Upper lobe of right lung (tissue), 1 donor: ENCODE results near the gene STAG2. TPM values are rescaled to one million over a fixed set of nuclear protein-coding genes. Genes with fewer than 3 reads are reported as not detected.
"Not testable (repeated sequence)": the region's sequence is repeated elsewhere in the genome, so short reads cannot be mapped to it uniquely, and the experiment has no call there.

Source experiments
- ATAC-seq: fragments of 200-7000 bp; cut with Tn5 transposase; one replicate; pipeline ENCODE4 v1.9.1; 2020; ENCODE audit warnings: mild to moderate bottlenecking, moderate library complexity
- DNase-seq: peaks from one replicate; pipeline ENCODE4 v3.0.0-alpha.2; 2020
- H3K27ac ChIP-seq: fragments of 200-600 bp; one replicate; pipeline ENCODE4 v1.8.0; 2022
- H3K27me3 ChIP-seq: fragments of 200-600 bp; one replicate; pipeline ENCODE4 v1.8.0; 2022; ENCODE audit warnings: mild to moderate bottlenecking
- H3K36me3 ChIP-seq: fragments of 200-600 bp; one replicate; pipeline ENCODE4 v1.8.0; 2022
- H3K4me1 ChIP-seq: fragments of 200-600 bp; one replicate; pipeline ENCODE4 v1.8.0; 2022
- H3K4me3 ChIP-seq: fragments of 200-600 bp; one replicate; pipeline ENCODE4 v1.8.0; 2022; ENCODE audit warnings: mild to moderate bottlenecking
- H3K9me3 ChIP-seq: fragments of 200-600 bp; one replicate; pipeline ENCODE4 v1.8.0; 2022
- CTCF ChIP-seq: fragments of 200-600 bp; IDR thresholded peaks from one replicate; pipeline ENCODE4 v1.8.0; 2022; ENCODE audit warnings: antibody characterized with exemption
- intact Hi-C: fragments of 100-400 bp; cut with DNase I; formaldehyde crosslinking; loops from one replicate; pipeline ENCODE4 v1.11.0; 2022
- total RNA-seq: library from RNA; stranded (reverse); fragmentation: NEBNext Ultra II Directional; extraction: Animal tissue kit (Norgen Biotek cat#: 25700); gene quantifications from one replicate; pipeline ENCODE4 v1.2.1, GENCODE V29; 2021
- donor health status: DM: no; HTN: yes; CAD: no; lungs with severe emphysema.

Gene STAG2
- total RNA-seq, 1 donor from 2014 or later: 71.4 TPM

GRCh38 chrX:123924186-123924585 is 37.3 kb upstream of the STAG2 start:
- no peaks in the 10 kb centered on the region for H3K4me1 ChIP-seq
- DNase-seq (no peak), ATAC-seq (no peak)
- no peaks in the 10 kb centered on the region for H3K27me3 ChIP-seq
- no peaks in the 10 kb centered on the region for H3K9me3 ChIP-seq
- no peaks in the 10 kb centered on the region for H3K36me3 ChIP-seq
- no peak overlapping the region for H3K4me3 ChIP-seq
- intact Hi-C loops: no loop called here
- no peak for TF ChIP-seq CTCF
- no peak overlapping the region for H3K27ac ChIP-seq

GRCh38 chrX:123927845-123928244 is 33.7 kb upstream of the STAG2 start:
- ATAC-seq (no peak), DNase-seq (no peak)
- H3K9me3 ChIP-seq: no peaks in the 10 kb centered on the region
- no peaks in the 10 kb centered on the region for H3K27me3 ChIP-seq
- no peak overlapping the region for H3K4me3 ChIP-seq
- H3K27ac ChIP-seq: no peak overlapping the region
- no peaks in the 10 kb centered on the region for H3K4me1 ChIP-seq
- intact Hi-C loops: no loop called here
- TF ChIP-seq CTCF: no peak
- H3K36me3 ChIP-seq: no peaks in the 10 kb centered on the region

GRCh38 chrX:123932055-123932454 is 29.5 kb upstream of the STAG2 start:
- H3K4me3 ChIP-seq, H3K4me1 ChIP-seq, H3K9me3 ChIP-seq, DNase-seq, H3K27ac ChIP-seq, H3K36me3 ChIP-seq, H3K27me3 ChIP-seq, ATAC-seq, intact Hi-C loops: not testable (repeated sequence)

- ATAC-seq (no peak), DNase-seq (no peak)
- Histone ChIP-seq H3K4me3 (no peak overlapping the region), H3K9me3 (no peaks in the 10 kb centered on the region), H3K36me3 (no peaks in the 10 kb centered on the region), H3K4me1 (no peaks in the 10 kb centered on the region), H3K27ac (no peak overlapping the region), H3K27me3 (no peaks in the 10 kb centered on the region)
- no peak for TF ChIP-seq CTCF
- intact Hi-C loops: no loop called here
Measured at GRCh38 chrX:123943074-123943473, 18.4 kb upstream of the STAG2 start.

- H3K9me3 ChIP-seq: no peaks in the 10 kb centered on the region
- no peak overlapping the region for H3K27ac ChIP-seq
- no peaks in the 10 kb centered on the region for H3K27me3 ChIP-seq
- no peaks in the 10 kb centered on the region for H3K4me1 ChIP-seq
- TF ChIP-seq CTCF: no peak
- no peak overlapping the region for H3K4me3 ChIP-seq
- DNase-seq (no peak), ATAC-seq (no peak)
- intact Hi-C loops: no loop called here
- no peaks in the 10 kb centered on the region for H3K36me3 ChIP-seq
Measured at GRCh38 chrX:123943488-123943887, 18.0 kb upstream of the STAG2 start.

GRCh38 chrX:123949846-123950245 is 11.7 kb upstream of the STAG2 start:
- no peaks in the 10 kb centered on the region for H3K4me1 ChIP-seq
- intact Hi-C loops: no loop called here
- ATAC-seq: no peak
- H3K36me3 ChIP-seq: no peaks in the 10 kb centered on the region
- TF ChIP-seq CTCF: no peak
- H3K27me3 ChIP-seq: no peaks in the 10 kb centered on the region
- no peak for DNase-seq
- no peak overlapping the region for H3K4me3 ChIP-seq
- no peak overlapping the region for H3K27ac ChIP-seq
- H3K9me3 ChIP-seq: no peaks in the 10 kb centered on the region
